SK-N-SH (cell line): ENCODE data around the gene ATP13A4. TPM values are rescaled to one million over a fixed set of nuclear protein-coding genes. Genes with fewer than 3 reads are reported as not detected.
A peak's percentile ranks its signal among the peaks of the same experiment; 100 is the strongest.

Experiments
- CTCF ChIA-PET: fragments of 300-600, 350-600 bp; formaldehyde crosslinking; extraction: SDS; loops from one replicate; lab custom pipeline; 2021; lab: Yijun Ruan, JAX
- POLR2A ChIA-PET: fragments of 350-600 bp; sonication (Branson Sonifier 250); formaldehyde crosslinking; extraction: SDS; loops from one replicate; lab custom pipeline; 2020; ENCODE audit warnings: antibody characterized with exemption, inconsistent platforms; lab: Yijun Ruan, JAX
- DNase-seq: peaks from one replicate; pipeline ENCODE4 v3.0.0; 2012
- H2AFZ ChIP-seq: fragments of 200-600 bp; sonication (generic); 2 replicates; pipeline ENCODE4 v1.8.1; 2016; ENCODE audit warnings: antibody characterized with exemption, mild to moderate bottlenecking, low read depth
- H3F3A ChIP-seq: fragments of 200-600 bp; sonication (generic); replicated peaks from 2 replicates; pipeline ENCODE3; 2016; ENCODE audit warnings: antibody characterized with exemption, mild to moderate bottlenecking; ENCODE audit not compliant: insufficient read depth
- H3K27ac ChIP-seq, 2 experiments: fragments of 200-500 bp in 1 of 2; fragments of 200-600 bp in 1 of 2; sonication (Bioruptor generic) in 1 of 2; sonication (generic), shearing (Covaris generic) in 1 of 2; 2 replicates each; pipeline versions ENCODE4 v1.5.1 to v1.6.1; 2014 to 2016; ENCODE audit warnings: low read depth in 2 of 2, inconsistent platforms in 1 of 2, low read length in 1 of 2, mild to moderate bottlenecking in 1 of 2, mixed read lengths in 1 of 2
- H3K27me3 ChIP-seq: fragments of 200-600 bp; sonication (generic), shearing (Covaris generic); 2 replicates; pipeline ENCODE4 v1.6.1; 2016; ENCODE audit warnings: mixed run types; ENCODE audit not compliant: insufficient read depth
- H3K36me3 ChIP-seq, 2 experiments: fragments of 200-500 bp in 1 of 2; fragments of 200-600 bp in 1 of 2; sonication (Bioruptor generic) in 1 of 2; sonication (generic) in 1 of 2; replicated peaks in 1 of 2; 2 replicates each; pipeline versions ENCODE3 to v1.5.1; 2014 to 2016; ENCODE audit warnings: low read length in 1 of 2, mild to moderate bottlenecking in 1 of 2; ENCODE audit not compliant: insufficient read depth in 2 of 2, control insufficient read depth in 1 of 2
- H3K4me1 ChIP-seq, 2 experiments: fragments of 200-500 bp in 1 of 2; fragments of 200-600 bp in 1 of 2; sonication (Bioruptor generic) in 1 of 2; sonication (generic), shearing (Covaris generic) in 1 of 2; 2 replicates each; pipeline versions ENCODE4 v1.5.1 to v1.6.1; 2014 to 2016; ENCODE audit warnings: low read depth in 1 of 2, low read length in 1 of 2, mixed run types in 1 of 2; ENCODE audit not compliant: insufficient read depth in 2 of 2, control insufficient read depth in 1 of 2
- H3K4me2 ChIP-seq: fragments of 200-600 bp; sonication (generic), shearing (Covaris generic); 2 replicates; pipeline ENCODE4 v1.6.1; 2017; ENCODE audit warnings: mixed run types
- H3K4me3 ChIP-seq, 2 experiments: fragments of 200-500 bp in 1 of 2; fragments of 200-600 bp in 1 of 2; sonication (Bioruptor generic) in 1 of 2; sonication (generic), shearing (Covaris generic) in 1 of 2; 2 replicates each; pipeline versions ENCODE4 v1.5.1 to v1.8.1; 2014 to 2016; ENCODE audit warnings: low read depth in 2 of 2, inconsistent platforms in 1 of 2, low read length in 1 of 2, mild to moderate bottlenecking in 1 of 2, mixed read lengths in 1 of 2, moderate library complexity in 1 of 2
- H3K79me2 ChIP-seq: fragments of 200-600 bp; sonication (generic); 2 replicates; pipeline ENCODE4 v1.8.1; 2017; ENCODE audit warnings: mild to moderate bottlenecking; ENCODE audit not compliant: insufficient read depth
- H3K9ac ChIP-seq: fragments of 200-600 bp; sonication (generic); 2 replicates; pipeline ENCODE4 v1.6.1; 2017; ENCODE audit warnings: mixed run types
- H3K9me2 ChIP-seq: fragments of 200-600 bp; sonication (generic); 2 replicates; pipeline ENCODE4 v1.6.1; 2017; ENCODE audit warnings: mixed run types
- H3K9me3 ChIP-seq: fragments of 200-600 bp; sonication (generic); 2 replicates; pipeline ENCODE4 v1.6.1; 2017; ENCODE audit warnings: mixed run types, mild to moderate bottlenecking, moderate library complexity
- H4K20me1 ChIP-seq: fragments of 200-600 bp; sonication (generic); 2 replicates; pipeline ENCODE4 v1.6.1; 2017; ENCODE audit warnings: mild to moderate bottlenecking, mixed run types; ENCODE audit not compliant: insufficient read depth
- CHD2 ChIP-seq: fragments of 150-350 bp; IDR thresholded peaks from 2 replicates; pipeline ENCODE4 v1.6.1; 2018; ENCODE audit warnings: low read length; ENCODE audit not compliant: partially characterized antibody
- CTCF ChIP-seq: fragments of 200-600 bp; sonication (generic); IDR thresholded peaks from 2 replicates; pipeline ENCODE4 v1.6.1; 2017; ENCODE audit warnings: antibody characterized with exemption, mild to moderate bottlenecking, moderate library complexity
- ELF1 ChIP-seq: IDR thresholded peaks from 2 replicates; pipeline ENCODE4 v1.4.0; 2012
- FOSL2 ChIP-seq: IDR thresholded peaks from 2 replicates; pipeline ENCODE4 v1.4.0; 2012; ENCODE audit warnings: low read depth, mild to moderate bottlenecking, moderate library complexity, borderline replicate concordance
- FOXJ3 ChIP-seq: sonication (generic); formaldehyde crosslinking; IDR thresholded peaks from 2 replicates; pipeline ENCODE4 v1.5.1; 2020; ENCODE audit warnings: mild to moderate bottlenecking, missing genetic modification reagents
- GABPA ChIP-seq: IDR thresholded peaks from 2 replicates; pipeline ENCODE4 v1.4.0; 2012; ENCODE audit warnings: low read depth, mild to moderate bottlenecking
- JUND ChIP-seq: IDR thresholded peaks from 2 replicates; pipeline ENCODE4 v1.4.0; 2012
- MXI1 ChIP-seq: IDR thresholded peaks from 2 replicates; pipeline ENCODE4 v1.6.1; 2012; ENCODE audit warnings: mild to moderate bottlenecking, low read depth, low read length, improper control_type of control experiment
- PBX3 ChIP-seq: IDR thresholded peaks from 2 replicates; pipeline ENCODE4; 2012
- POLR2AphosphoS5 ChIP-seq: IDR thresholded peaks from 2 replicates; pipeline ENCODE4 v1.6.1; 2012; ENCODE audit warnings: low read depth, low read length
- RAD21 ChIP-seq: IDR thresholded peaks from 2 replicates; pipeline ENCODE4 v1.6.1; 2012; ENCODE audit warnings: mild to moderate bottlenecking, low read length
- RCOR1 ChIP-seq: fragments of 150-350 bp; IDR thresholded peaks from 2 replicates; pipeline ENCODE4 v1.6.1; 2017; ENCODE audit warnings: antibody characterized with exemption, low read length
- SIN3A ChIP-seq: IDR thresholded peaks from 2 replicates; pipeline ENCODE4 v1.6.1; 2012; ENCODE audit warnings: low read depth, mild to moderate bottlenecking, low read length, moderate library complexity, borderline replicate concordance
- SMC3 ChIP-seq: IDR thresholded peaks from 2 replicates; pipeline ENCODE4 v1.6.1; 2012; ENCODE audit warnings: low read depth, low read length, improper control_type of control experiment
- TAF1 ChIP-seq: IDR thresholded peaks from 2 replicates; pipeline ENCODE4 v1.6.1; 2012; ENCODE audit warnings: low read depth, mild to moderate bottlenecking, low read length, moderate library complexity, borderline replicate concordance
- TCF12 ChIP-seq: IDR thresholded peaks from 2 replicates; pipeline ENCODE4 v1.4.0; 2012
- ZBTB33 ChIP-seq: IDR thresholded peaks from 2 replicates; pipeline ENCODE4 v1.4.0; 2012; ENCODE audit warnings: low read depth, borderline replicate concordance
- WGBS: methylation state at CpG from one replicate; pipeline ENCODE4 v1.1.6; 2017; ENCODE audit warnings: low lambda C conversion rate; 5-methylcytosine and 5-hydroxymethylcytosine counted together
- polyA plus RNA-seq, 3 experiments: library from polyadenylated mRNA; depleted of rRNA; stranded (reverse); fragments of >200 nt; gene quantifications; 2 replicates each; pipeline ENCODE4 v1.2.3, GENCODE V29; 2012

ATP13A4 gene
- polyA plus RNA-seq, 1 of the 3 experiments (the other 2 are of a cell fraction): 0.02 TPM

GRCh38 chr3:193572426-193572908 lies 17.8 kb upstream of the ATP13A4 start:
- POLR2A ChIA-PET: no interaction called here
- TF ChIP-seq GABPA (no peak), POLR2AphosphoS5 (no peak), ZBTB33 (no peak), PBX3 (no peak), SMC3 (peak; percentile 83), RAD21 (peak; percentile 95), CTCF (peak; percentile 89), TCF12 (no peak), TAF1 (no peak), RCOR1 (no peak), SIN3A (no peak), FOXJ3 (CRISPR knock-in tag) (no peak), ELF1 (no peak)
- CTCF ChIA-PET: interaction anchor here (0.6 to 3.3 kb wide), 31 partner anchors 9 to 1001 kb away, joined by 3 to 56 read pairs (median 4); no protein-coding TSS in a partner anchor
- H2AFZ ChIP-seq: no peak overlapping the region
- H3K79me2 ChIP-seq: no peaks in the 10 kb centered on the region
- no peaks in the 10 kb centered on the region for H3F3A ChIP-seq
- peak; percentile 61 for DNase-seq
- no peaks in the 10 kb centered on the region for H3K9me3 ChIP-seq
- WGBS: 3% methylated on average over 10 of the region's 10 CpGs
- H3K36me3 ChIP-seq: no peaks in the 10 kb centered on the region
- no peaks in the 10 kb centered on the region for H4K20me1 ChIP-seq
- H3K9ac ChIP-seq: no peak overlapping the region
- no peak overlapping the region for H3K4me2 ChIP-seq
- no peaks in the 10 kb centered on the region for H3K4me1 ChIP-seq
- no peak overlapping the region for H3K27ac ChIP-seq
- H3K27me3 ChIP-seq: 0 out of 2 replicates have a peak, but pooled peaks cover 6% of the 10 kb centered on the region
- H3K9me2 ChIP-seq: no peaks in the 10 kb centered on the region
- peak overlapping the region in 1 of 2 experiments; percentile 14; a peak in 1 of 4 replicates for H3K4me3 ChIP-seq

DNA sequence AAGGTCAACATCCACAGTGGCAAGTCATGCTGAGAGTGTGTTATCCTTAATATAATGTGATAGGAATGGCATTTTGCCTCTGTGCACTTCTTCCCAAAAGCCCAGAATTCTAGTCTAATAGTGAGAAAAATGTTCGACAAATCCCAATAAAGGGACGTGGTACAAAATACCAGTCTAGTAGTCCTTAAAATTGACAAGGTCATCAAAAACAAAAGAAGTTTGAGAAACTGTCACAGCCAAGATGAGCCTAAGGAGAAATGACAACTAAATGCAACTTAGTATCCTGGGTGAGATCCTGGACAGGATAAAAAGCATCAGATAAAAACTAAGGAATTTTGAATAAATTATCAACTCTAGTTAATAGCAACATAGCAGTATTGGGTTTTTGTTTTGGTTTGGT lies 14.4 kb upstream of the ATP13A4 start:
- Histone ChIP-seq H3K4me3 (no peak overlapping the region), H3K9me3 (no peaks in the 10 kb centered on the region), H3K36me3 (no peaks in the 10 kb centered on the region), H3K4me2 (no peak overlapping the region), H3K9ac (no peak overlapping the region), H2AFZ (no peak overlapping the region), H3K27me3 (0 out of 2 replicates have a peak, but pooled peaks cover 6% of the 10 kb centered on the region), H3K9me2 (no peaks in the 10 kb centered on the region), H3K27ac (no peak overlapping the region), H3K4me1 (no peaks in the 10 kb centered on the region), H3K79me2 (no peaks in the 10 kb centered on the region), H3F3A (no peaks in the 10 kb centered on the region), H4K20me1 (no peaks in the 10 kb centered on the region)
- TF ChIP-seq FOSL2: no peak
- no peak for TF ChIP-seq RAD21
- no peak for TF ChIP-seq JUND
- no peak for TF ChIP-seq FOXJ3 (CRISPR knock-in tag)
- TF ChIP-seq MXI1: no peak
- TF ChIP-seq TCF12: no peak
- TF ChIP-seq ZBTB33: no peak
- no peak for TF ChIP-seq CHD2
- CTCF ChIA-PET: interaction anchor here (1.0 kb wide), 1 partner anchor 109 kb away, joined by 3 read pairs; no protein-coding TSS in a partner anchor
- DNase-seq: no peak
- POLR2A ChIA-PET: no interaction called here
- 56% methylated on average over 2 of the region's 2 CpGs for WGBS
